HG02610 (cell line): ENCODE results near the gene RNF145.
A peak's percentile ranks its signal among the peaks of the same experiment; 100 is the strongest.

Experiments used
- ATAC-seq: cut with Tn5 transposase; IDR thresholded peaks from one replicate; pipeline ENCODE4 v1.9.1; 2021; ENCODE audit warnings: mild to moderate bottlenecking, moderate library complexity; ENCODE audit not compliant: unreplicated experiment

Gene RNF145

GRCh38 chr5:159198063-159199036, 11.0 kb downstream of the RNF145 start:
- peak; percentile 97 for ATAC-seq

DNA sequence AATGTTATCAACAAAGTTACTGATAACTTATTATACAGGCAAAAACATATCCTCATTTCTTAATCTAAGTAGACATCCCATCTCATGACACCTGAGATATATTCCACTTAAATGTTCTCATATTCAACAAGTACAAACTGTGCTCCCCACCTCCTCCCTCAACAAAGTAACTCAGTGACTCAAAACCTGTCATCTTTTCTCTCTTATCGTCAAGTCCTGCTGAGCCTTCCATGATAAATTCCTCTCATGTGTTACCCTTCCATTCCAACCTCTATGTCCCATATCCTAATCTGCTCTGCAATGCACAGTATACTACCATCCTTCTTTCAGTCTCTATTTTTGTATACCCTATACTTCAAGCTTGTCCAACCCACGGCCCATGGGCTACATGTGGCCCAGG, 13.6 kb downstream of the RNF145 start:
- no peak for ATAC-seq

- no peak for ATAC-seq
Observed at GRCh38 chr5:159190170-159190569, 19.2 kb downstream of the RNF145 start.

- ATAC-seq = no peak
Observed at GRCh38 chr5:159189310-159189709, 20.0 kb downstream of the RNF145 start.

DNA sequence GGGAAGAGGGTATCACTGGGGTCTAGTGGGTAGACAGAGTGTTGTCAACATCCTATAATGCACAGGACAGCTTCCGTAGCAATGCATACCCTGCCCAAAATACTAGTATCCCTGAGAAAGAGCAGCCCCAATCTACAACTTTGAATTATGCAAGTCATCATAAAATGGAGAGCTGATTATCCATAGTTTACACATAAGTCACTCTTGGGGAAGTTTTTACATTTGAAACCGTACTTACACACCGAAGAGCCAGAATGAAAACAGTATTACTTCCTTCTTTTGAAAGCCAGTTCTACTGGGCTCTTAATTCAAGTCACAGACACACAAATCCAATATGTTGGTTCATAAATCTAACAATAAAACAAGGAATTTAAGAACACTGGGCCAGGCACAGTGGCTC, 21.6 kb downstream of the RNF145 start:
- no peak for ATAC-seq

DNA sequence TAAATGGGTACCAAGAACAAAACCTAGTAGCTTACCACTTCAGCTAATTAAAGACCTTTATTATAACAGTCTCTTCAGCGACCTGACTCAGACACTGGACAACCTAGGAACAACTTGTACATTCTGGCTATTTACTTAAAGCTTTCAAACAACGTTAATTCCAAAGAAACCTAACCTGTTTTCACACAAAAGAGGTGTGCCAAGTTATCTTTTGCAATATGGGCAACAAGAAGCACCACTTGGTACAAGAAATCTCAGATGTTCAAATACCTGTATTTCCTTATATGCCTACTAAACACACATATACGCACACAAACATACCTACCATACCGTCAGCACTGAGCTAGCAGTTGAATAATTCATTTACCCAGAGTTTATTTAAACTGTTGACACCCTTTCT, 23.0 kb downstream of the RNF145 start:
- ATAC-seq = no peak

DNA sequence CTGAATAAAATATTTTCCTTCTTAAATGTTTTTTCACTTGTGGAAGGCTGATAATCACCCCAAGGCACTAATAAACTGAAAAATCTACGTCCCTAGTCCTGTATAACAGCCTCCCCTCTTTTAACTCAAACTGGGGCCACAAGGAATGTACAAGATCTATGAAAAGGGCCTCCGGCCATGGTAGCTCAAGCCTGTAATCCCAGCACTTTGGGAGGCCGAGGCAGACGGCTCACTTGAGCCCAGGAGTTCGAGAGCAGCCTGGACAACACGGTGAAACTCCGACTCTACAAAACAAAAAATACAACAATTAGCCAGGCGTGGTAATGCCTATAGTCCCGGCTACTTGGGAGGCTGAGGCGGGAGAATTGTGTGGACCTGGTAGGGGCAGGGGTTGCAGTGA, 23.6 kb downstream of the RNF145 start:
- ATAC-seq = no peak

DNA sequence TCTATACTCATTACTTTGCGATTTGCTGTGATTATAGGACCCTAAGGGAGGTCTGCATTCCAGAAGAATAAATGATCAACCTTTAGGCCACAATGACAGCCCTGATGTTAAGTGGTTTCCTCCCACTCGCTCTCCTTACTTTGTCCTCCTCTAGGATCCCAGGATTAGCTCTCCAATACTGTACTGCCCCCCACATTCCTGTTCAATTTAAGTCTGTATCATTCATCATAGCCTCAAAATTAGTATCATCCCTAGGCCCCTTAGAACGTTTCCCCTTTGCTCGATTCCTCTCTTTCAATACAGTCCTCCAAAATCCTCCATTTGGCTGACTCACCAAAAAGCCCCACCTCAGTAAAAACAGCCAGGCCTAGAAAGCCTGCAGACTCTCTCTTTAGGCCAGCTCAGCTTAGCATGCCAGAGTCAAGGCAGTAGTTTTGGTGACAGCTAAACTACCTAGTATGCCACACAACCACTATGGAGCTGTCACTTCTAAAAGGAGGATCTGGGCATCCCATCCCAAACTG, 24.4 kb downstream of the RNF145 start:
- ATAC-seq = peak; percentile 59

DNA sequence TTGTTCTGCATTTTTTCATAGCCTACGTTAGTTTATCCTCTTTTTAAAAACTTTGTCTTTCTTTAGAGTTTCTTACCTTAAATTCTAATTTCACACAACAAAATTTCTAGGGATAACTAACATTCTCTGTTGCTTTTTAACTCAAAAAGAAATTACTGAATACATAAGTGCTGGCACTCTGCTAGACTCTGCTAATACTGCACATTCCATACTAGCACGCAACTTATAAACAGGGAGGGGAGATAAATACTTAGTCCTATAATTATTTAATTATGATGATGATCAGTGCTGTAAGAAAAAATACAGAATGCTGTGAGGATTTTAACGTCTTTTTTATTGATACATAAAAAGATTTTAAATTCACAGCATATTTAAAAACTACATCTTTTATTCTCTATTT, 25.1 kb downstream of the RNF145 start:
- ATAC-seq = no peak

DNA sequence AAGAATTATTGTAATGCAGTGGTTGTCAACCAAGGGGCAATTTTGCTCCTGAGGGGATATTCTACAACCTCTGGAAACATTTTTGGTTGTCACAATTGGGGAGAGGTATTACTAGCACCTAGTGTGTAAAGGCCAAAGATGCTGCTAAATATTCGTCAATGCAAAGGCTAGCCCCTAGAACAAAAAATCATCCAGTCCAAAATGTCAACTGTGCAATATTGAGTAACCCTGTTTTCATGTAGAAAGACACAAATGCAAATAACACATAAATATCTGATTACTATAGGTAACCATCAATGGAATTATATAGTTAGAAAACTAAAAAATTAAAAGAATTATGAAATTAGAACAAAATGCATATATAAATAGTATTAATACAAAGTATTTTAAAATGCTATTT, 26.1 kb downstream of the RNF145 start:
- no peak for ATAC-seq

- no peak for ATAC-seq
Observed at GRCh38 chr5:159182691-159183090, 26.7 kb downstream of the RNF145 start.

DNA sequence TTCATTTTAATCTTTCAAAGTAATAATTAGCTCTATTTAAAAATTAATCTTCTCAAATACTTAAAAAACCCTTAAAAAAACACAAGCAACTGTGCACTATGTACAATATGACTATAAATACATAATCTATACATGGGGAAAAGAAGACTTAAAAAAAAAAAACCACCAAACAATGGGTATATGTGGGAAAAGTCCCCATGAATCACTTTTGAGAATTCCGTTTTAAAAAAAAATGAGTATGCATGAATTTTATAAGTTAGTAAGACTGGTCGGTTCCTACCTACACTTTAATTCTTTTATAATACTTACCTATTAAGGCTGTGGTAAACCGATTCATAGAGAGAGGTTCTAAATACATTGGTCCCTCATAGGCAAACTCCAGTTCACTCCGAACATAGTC, 27.7 kb downstream of the RNF145 start:
- no peak for ATAC-seq

DNA sequence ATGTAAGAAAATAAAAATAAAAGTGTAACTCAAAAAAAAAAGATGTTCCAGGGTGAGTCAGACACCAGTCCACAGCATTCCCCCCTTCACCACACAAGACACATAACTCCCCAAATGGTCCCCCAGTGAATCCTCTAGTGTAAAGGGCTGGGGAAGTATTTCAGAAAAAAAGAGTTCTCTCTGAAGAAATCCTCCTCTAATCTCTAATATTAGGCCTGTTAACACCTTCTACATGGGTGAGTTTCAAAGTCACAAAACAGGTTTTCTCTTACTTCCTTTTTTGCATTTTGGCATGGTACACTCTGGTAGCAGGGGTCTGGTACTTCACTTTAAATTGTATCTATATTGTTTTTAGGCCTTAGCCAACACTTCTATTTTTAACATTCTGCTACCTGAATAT, 28.2 kb downstream of the RNF145 start:
- ATAC-seq = peak; percentile 41

- no peak for ATAC-seq
Observed at GRCh38 chr5:159179529-159180305, 29.6 kb downstream of the RNF145 start.

DNA sequence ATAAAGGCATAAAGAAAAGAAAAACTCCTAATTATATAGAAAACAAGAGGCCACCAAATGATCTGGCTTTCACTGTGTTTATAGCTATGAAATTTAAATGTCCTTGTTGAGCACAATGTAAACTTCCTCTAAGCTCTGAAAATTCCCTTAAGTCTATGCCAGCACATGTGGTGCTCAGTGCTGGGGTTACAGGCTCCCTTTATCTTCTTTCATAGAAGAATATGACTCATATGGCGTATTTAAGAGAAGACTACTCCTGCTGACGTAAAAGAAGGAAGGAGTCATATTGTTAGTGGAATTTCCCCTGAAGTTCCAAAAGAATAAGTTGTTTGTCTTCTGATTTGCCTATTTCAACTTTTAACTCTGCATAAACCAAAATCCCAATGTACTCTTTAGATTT, 30.4 kb downstream of the RNF145 start:
- peak; percentile 85 for ATAC-seq

- no peak for ATAC-seq
Observed at GRCh38 chr5:159175547-159175946, 33.8 kb downstream of the RNF145 start.

GRCh38 chr5:159174511-159175168, 34.7 kb downstream of the RNF145 start:
- no peak for ATAC-seq

DNA sequence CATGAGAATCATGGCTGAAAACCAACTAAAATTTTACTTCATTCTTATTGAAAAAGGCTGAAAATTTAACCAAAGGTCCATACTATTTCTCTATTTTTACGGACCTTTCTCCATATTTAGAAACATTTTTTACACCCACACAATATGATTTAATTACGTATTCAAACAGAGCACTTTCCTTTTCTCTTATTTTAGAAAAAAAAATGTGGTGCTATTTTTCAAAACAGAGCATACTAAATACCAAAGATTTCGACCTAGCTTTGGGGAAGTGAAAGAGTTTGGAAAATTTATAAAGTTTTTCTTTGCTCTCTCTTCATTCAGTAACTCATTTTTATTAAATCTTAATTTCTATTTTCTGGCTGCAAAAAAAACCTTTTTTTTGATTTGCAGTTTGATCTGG, 38.1 kb downstream of the RNF145 start:
- no peak for ATAC-seq

DNA sequence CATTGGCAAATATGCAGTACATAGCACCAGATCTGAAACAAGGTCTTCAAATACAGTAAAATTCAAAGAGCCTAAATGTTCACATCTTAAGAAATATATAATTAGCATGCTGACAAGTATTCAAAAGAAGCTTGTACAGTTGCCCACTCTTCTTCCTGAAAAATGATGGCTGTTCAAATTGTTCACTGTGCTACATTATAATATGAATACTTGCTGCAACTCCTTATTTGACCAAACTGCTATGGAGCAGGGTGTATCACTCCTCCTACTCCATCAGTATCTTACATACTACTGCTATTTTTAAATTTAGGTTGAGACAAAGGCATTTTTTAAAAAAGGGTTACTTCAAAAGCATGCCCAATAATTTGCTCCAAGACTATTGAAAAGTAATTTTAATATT, 39.3 kb downstream of the RNF145 start:
- ATAC-seq = no peak

DNA sequence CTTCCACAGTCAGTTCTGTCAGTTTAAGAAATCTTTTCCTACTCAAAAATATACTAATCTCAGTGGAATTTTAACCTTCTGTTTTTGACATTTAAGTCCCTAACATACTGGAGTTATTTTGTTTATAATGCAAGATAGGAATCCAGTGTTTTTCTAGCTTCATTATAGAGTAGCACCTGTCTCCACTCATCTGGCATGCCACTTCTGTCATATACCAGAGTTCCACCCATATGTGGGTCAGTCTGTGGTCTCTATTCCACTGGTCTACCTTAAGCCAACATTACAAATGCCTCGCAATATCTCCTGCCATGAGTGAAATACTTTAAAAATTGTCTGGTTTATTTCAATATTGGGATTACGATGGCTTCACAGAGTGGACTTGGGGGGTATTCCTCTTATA, 42.9 kb downstream of the RNF145 start:
- ATAC-seq = no peak

DNA sequence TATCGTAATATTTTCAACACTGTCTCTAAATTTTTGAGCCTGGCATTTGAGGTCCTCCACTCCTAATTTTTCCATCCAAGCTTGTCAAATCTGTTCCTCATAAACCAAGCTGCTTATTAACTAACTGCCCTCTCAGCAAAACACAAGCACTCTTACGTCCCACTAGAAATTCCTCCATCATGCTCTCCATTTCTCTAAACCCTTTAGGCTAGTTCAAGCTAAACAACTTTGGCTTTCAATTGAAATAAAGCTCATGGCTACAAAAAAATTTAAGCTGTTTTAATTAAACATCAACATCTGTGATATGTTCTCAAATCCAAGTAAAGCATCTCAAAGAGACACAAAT, 45.7 kb downstream of the RNF145 start:
- ATAC-seq = no peak
